K562 (cell line): ENCODE results near the gene DCHS2. TPM values are rescaled to one million over a fixed set of nuclear protein-coding genes. Genes with fewer than 3 reads are reported as not detected.

ENCODE experiments used
- ATAC-seq: fragments of 200-7000 bp; cut with Tn5 transposase; 3 replicates; pipeline ENCODE4 v1.9.1; 2020; ENCODE audit warnings: moderate library complexity
- BruUV-seq: library from RNA; stranded (reverse); fragments of 400-500 nt; replicated peaks from 2 replicates; lab custom pipeline; 2021; lab: Mats Ljungman, UMichigan
- CTCF ChIA-PET: fragments of 300-600 bp; formaldehyde crosslinking; extraction: SDS; loops from one replicate; lab custom pipeline; 2021; ENCODE audit warnings: low intra/inter-chr PET ratio; lab: Yijun Ruan, JAX
- POLR2A ChIA-PET: fragments of 300-600, 350-650 bp; sonication (Branson Sonifier 250); formaldehyde crosslinking; extraction: SDS; loops from one replicate; lab custom pipeline; 2021; ENCODE audit warnings: antibody characterized with exemption, inconsistent platforms; lab: Yijun Ruan, JAX
- DNase-seq, 4 experiments: peaks; one replicate each; pipeline versions ENCODE4 v3.0.0 to v3.0.0-alpha.2; 2011 to 2018; ENCODE audit warnings: low spot score in 3 of 4, mixed read lengths in 3 of 4; ENCODE audit errors: extremely low read depth in 1 of 4
- FAIRE-seq: peaks from 2 replicates; lab custom pipeline; 2011; peaks lifted over from hg19 to GRCh38; lab: Jason Lieb, UNC
- H2AFZ ChIP-seq: 2 replicates; pipeline ENCODE4 v1.6.0; 2011; ENCODE audit warnings: low read depth, low read length, control low read depth, inconsistent platforms
- H3K27ac ChIP-seq: fragments of 200-600 bp; 3 replicates; pipeline ENCODE4 v1.8.0; 2011; ENCODE audit warnings: low read depth, mild to moderate bottlenecking, control low read depth, inconsistent platforms, low read length, moderate library complexity, mixed read lengths; ENCODE audit errors: extremely low read depth
- H3K27me3 ChIP-seq, 2 experiments: fragments of 300-600 bp in 1 of 2; 2 replicates in 1 of 2; 3 replicates in 1 of 2; pipeline versions ENCODE4 v1.6.0 to v1.8.0; 2011; ENCODE audit warnings: inconsistent platforms in 2 of 2, low read length in 2 of 2, mild to moderate bottlenecking in 1 of 2, mixed read lengths in 1 of 2, moderate library complexity in 1 of 2; ENCODE audit not compliant: control insufficient read depth in 2 of 2, insufficient read depth in 2 of 2
- H3K36me3 ChIP-seq: fragments of 300-600 bp; 3 replicates; pipeline ENCODE4 v1.8.0; 2011; ENCODE audit warnings: mild to moderate bottlenecking, low read length, inconsistent platforms; ENCODE audit not compliant: control insufficient read depth, insufficient read depth
- H3K4me1 ChIP-seq, 2 experiments: fragments of 200-600 bp in 1 of 2; replicated peaks in 1 of 2; 2 replicates in 1 of 2; 3 replicates in 1 of 2; pipeline versions ENCODE4 v1.5.1 to v1.8.0; 2011; ENCODE audit warnings: inconsistent platforms in 2 of 2, low read length in 2 of 2, mild to moderate bottlenecking in 1 of 2, mixed read lengths in 1 of 2, moderate library complexity in 1 of 2; ENCODE audit not compliant: control insufficient read depth in 2 of 2, insufficient read depth in 2 of 2
- H3K4me2 ChIP-seq: 2 replicates; pipeline ENCODE4 v1.6.1; 2011; ENCODE audit warnings: low read length, control low read depth, inconsistent platforms, mixed read lengths; ENCODE audit not compliant: insufficient read depth
- H3K4me3 ChIP-seq: fragments of 200-600 bp; sonication (generic), shearing (Covaris generic); 2 replicates; pipeline ENCODE4 v1.5.1; 2016; ENCODE audit warnings: control low read depth, inconsistent platforms
- H3K79me2 ChIP-seq: fragments of 200-600 bp; 3 replicates; pipeline ENCODE4 v1.8.0; 2011; ENCODE audit warnings: low read length, inconsistent platforms; ENCODE audit not compliant: control insufficient read depth, insufficient read depth
- H3K9ac ChIP-seq, 2 experiments: 2 replicates each; pipeline versions ENCODE4 v1.6.0 to v1.6.1; 2011; ENCODE audit warnings: low read depth in 2 of 2, low read length in 2 of 2, control low read depth in 1 of 2, inconsistent platforms in 1 of 2, mild to moderate bottlenecking in 1 of 2, mixed read lengths in 1 of 2; ENCODE audit not compliant: insufficient read depth in 1 of 2
- H3K9me1 ChIP-seq: one replicate; pipeline ENCODE4 v1.6.0; 2011; ENCODE audit warnings: inconsistent platforms, mild to moderate bottlenecking, low read length, moderate library complexity; ENCODE audit not compliant: control insufficient read depth, insufficient read depth
- H3K9me3 ChIP-seq: replicated peaks from 2 replicates; pipeline ENCODE4 v1.5.1; 2011; ENCODE audit warnings: low read depth, low read length, inconsistent platforms; ENCODE audit not compliant: control insufficient read depth, insufficient read depth
- H4K20me1 ChIP-seq: replicated peaks from 2 replicates; pipeline ENCODE4 v1.6.1; 2011; ENCODE audit warnings: low read length, inconsistent platforms, mixed read lengths; ENCODE audit not compliant: control insufficient read depth, insufficient read depth
- C11orf30 ChIP-seq: fragments of 450-650 bp; IDR thresholded peaks from 2 replicates; pipeline ENCODE4 v1.6.1; 2016; ENCODE audit warnings: low read depth, mild to moderate bottlenecking
- CEBPB ChIP-seq: fragments of 450-650 bp; IDR thresholded peaks from 2 replicates; pipeline ENCODE4 v1.6.1; 2016; ENCODE audit warnings: missing genetic modification characterization, missing compliant biosample characterization
- CEBPG ChIP-seq, 3 experiments: fragments of 200-800 bp in 1 of 3; sonication (Bioruptor generic) in 1 of 3; sonication (generic) in 1 of 3; formaldehyde crosslinking in 1 of 3; IDR thresholded peaks in 2 of 3; conservative IDR thresholded peaks in 1 of 3; 2 replicates each; pipeline versions ENCODE4 v1.6.1 to v1.8.0; 2016 to 2022; ENCODE audit warnings: missing compliant biosample characterization in 2 of 3, missing genetic modification characterization in 2 of 3, mild to moderate bottlenecking in 1 of 3, missing genetic modification reagents in 1 of 3
- DPF2 ChIP-seq: fragments of 450-650 bp; IDR thresholded peaks from 2 replicates; pipeline ENCODE4 v1.6.1; 2016
- FIP1L1 ChIP-seq: fragments of 200-400 bp; formaldehyde crosslinking; IDR thresholded peaks from 2 replicates; pipeline ENCODE4 v1.6.1; 2018; ENCODE audit warnings: mild to moderate bottlenecking, low read depth, low read length; ENCODE audit not compliant: poor library complexity, severe bottlenecking
- MAFG ChIP-seq: fragments of 450-650 bp; conservative IDR thresholded peaks from 2 replicates; pipeline ENCODE4 v1.6.1; 2016; ENCODE audit warnings: missing genetic modification characterization, missing compliant biosample characterization
- MIER1 ChIP-seq: fragments of 450-650 bp; IDR thresholded peaks from 2 replicates; pipeline ENCODE4 v1.6.1; 2016; ENCODE audit warnings: antibody characterized with exemption, mild to moderate bottlenecking, low read depth
- NCOA2 ChIP-seq, 2 experiments: fragments of 450-650 bp; IDR thresholded peaks; 2 replicates each; pipeline ENCODE4 v1.6.1; 2018; ENCODE audit warnings: mild to moderate bottlenecking in 2 of 2, moderate library complexity in 1 of 2; ENCODE audit not compliant: partially characterized antibody in 2 of 2
- NFIC ChIP-seq: fragments of 450-650 bp; IDR thresholded peaks from 2 replicates; pipeline ENCODE4 v1.6.1; 2017; ENCODE audit warnings: mild to moderate bottlenecking, inconsistent platforms
- NFIX ChIP-seq: fragments of 250-450 bp; sonication (Bioruptor Pico); IDR thresholded peaks from 2 replicates; pipeline ENCODE4 v1.4.0; 2020; ENCODE audit warnings: low read depth, mild to moderate bottlenecking, moderate library complexity
- RAD21 ChIP-seq, 2 experiments: fragments of 250-450 bp in 1 of 2; fragments of 450-650 bp in 1 of 2; sonication (Bioruptor Pico) in 1 of 2; formaldehyde crosslinking in 1 of 2; IDR thresholded peaks in 1 of 2; conservative IDR thresholded peaks in 1 of 2; 2 replicates each; pipeline versions ENCODE4 v1.4.0 to v1.8.0; 2020 to 2022; ENCODE audit warnings: mild to moderate bottlenecking in 2 of 2, moderate library complexity in 1 of 2
- SMAD1 ChIP-seq: fragments of 150-350 bp; IDR thresholded peaks from 2 replicates; pipeline ENCODE4 v1.6.1; 2014; ENCODE audit warnings: low read length, low read depth; ENCODE audit not compliant: partially characterized antibody
- TRIM24 ChIP-seq, 2 experiments: fragments of 450-650 bp; IDR thresholded peaks; 2 replicates each; pipeline ENCODE4 v1.6.1; 2016
- ZNF316 ChIP-seq: fragments of 450-650 bp; IDR thresholded peaks from 2 replicates; pipeline ENCODE4 v1.6.1; 2016
- ZNF766 ChIP-seq: fragments of 200-800 bp; sonication (Bioruptor generic); conservative IDR thresholded peaks from 2 replicates; pipeline ENCODE4 v1.6.1; 2016; ENCODE audit warnings: missing genetic modification characterization, missing compliant biosample characterization
- WGBS: fragments of 100-300 bp; shearing (Covaris generic); methylation state at CpG from one replicate; pipeline ENCODE4 v1.1.6; 2016; ENCODE audit warnings: low coverage, mixed read lengths; ENCODE audit not compliant: insufficient coverage; ENCODE audit errors: missing lambda C conversion rate; 5-methylcytosine and 5-hydroxymethylcytosine counted together
- in situ Hi-C: fragments of 300-500 bp; cut with MboI; formaldehyde crosslinking; loops from 4 replicates; pipeline ENCODE4 v1.15.0; 2018; ENCODE audit warnings: inconsistent platforms, mixed read lengths
- intact Hi-C: fragments of 100-400 bp; cut with micrococcal nuclease; formaldehyde crosslinking; loops from 2 replicates; pipeline ENCODE4 v1.14.2; 2022
- polyA plus RNA-seq, 8 experiments: library from polyadenylated mRNA; depleted of rRNA in 4 of 8; stranded (reverse) in 5 of 8; unstranded in 3 of 8; fragments of >200 nt; fragmentation: Nextera tagmentation in 2 of 8; fragmentation: Illumina TruSeq in 1 of 8; extraction: Ambion mirVana in 2 of 8; extraction: Trizol in 1 of 8; gene quantifications; 2 replicates each; pipeline versions ENCODE4 v1.2.1 to v1.2.3, GENCODE V29; 2011 to 2014; ENCODE audit warnings: inconsistent platforms in 1 of 8, missing spikeins in 1 of 8
- total RNA-seq, 7 experiments: library from RNA; depleted of rRNA in 6 of 7; stranded (reverse); fragments of >200 nt in 6 of 7; fragmentation: Illumina TruSeq in 2 of 7; extraction: Trizol in 2 of 7; gene quantifications; 2 replicates each; pipeline versions ENCODE4 v1.2.1 to v1.2.3, GENCODE V29; 2011 to 2021; ENCODE audit warnings: low replicate concordance in 1 of 7

DCHS2 gene
- total and polyA plus RNA-seq, 9 of the 15 experiments (the other 6 are each of a cell fraction or from before 2014, with no cell fraction given) = 0.49 to 7.1 (median 5.3) TPM

- Histone ChIP-seq H3K4me3 (no peak overlapping the region), H3K27ac (no peak overlapping the region; the same call in 2 of the 3 replicates), H4K20me1 (no peaks in the 10 kb centered on the region), H3K4me1 (peaks cover 13 to 48% of the 10 kb centered on the region in 2 experiments), H3K79me2 (peaks cover 42% of the 10 kb centered on the region), H3K9me1 (no peaks in the 10 kb centered on the region), H2AFZ (no peak overlapping the region), H3K9ac (no peak overlapping the region), H3K4me2 (no peak overlapping the region), H3K36me3 (no peaks in the 10 kb centered on the region), H3K27me3 (no peaks in the 10 kb centered on the region), H3K9me3 (no peaks in the 10 kb centered on the region)
- WGBS = 11% methylated on average over 1 of the region's 1 CpG
- in situ Hi-C loops = no loop called here
- no peak for ATAC-seq
- BruUV-seq = no TSS peak
- intact Hi-C loops = no loop called here
- DNase-seq = no peak
- TF ChIP-seq C11orf30 (peak; percentile 79), MAFG (tag) (peak; percentile 66), ZNF316 (peak; percentile 88), DPF2 (0 out of 2 replicates have a peak, but pooled peaks have one; percentile 16), FIP1L1 (no peak)
- ChIA-PET CTCF (no interaction called here), POLR2A (interaction anchor here (0.7 kb wide), 1 partner anchor 18 kb away, joined by 3 read pairs; no protein-coding TSS in a partner anchor)
- FAIRE-seq = no peak
Observed at GRCh38 chr4:154441124-154441523, 50.5 kb downstream of the DCHS2 start.

GRCh38 chr4:154439224-154439623 is 52.4 kb downstream of the DCHS2 start:
- no TSS peak for BruUV-seq
- TF ChIP-seq NFIX (CRISPR knock-in tag) = peak; percentile 100
- peak in 1 of 2 experiments; percentile 64 for TF ChIP-seq NCOA2 (IDR thresholded peaks at IDR 0.05; ENCODE audit: partially characterized antibody in 2 of 2)
- peak in 1 of 2 experiments; percentile 8; a peak in 1 of 4 replicates for TF ChIP-seq RAD21 (CRISPR knock-in tag; conservative IDR thresholded peaks at IDR 0.05 in 1 of 2, IDR thresholded peaks at IDR 0.05 in 1 of 2)
- TF ChIP-seq ZNF766 (CRISPR knock-in tag) = no peak
- TF ChIP-seq NFIC = peak; percentile 100
- TF ChIP-seq SMAD1 = peak; percentile 85
- TF ChIP-seq TRIM24 (IDR thresholded peaks at IDR 0.05) = peak in 1 of 2 experiments; percentile 18; a peak in 1 of 4 replicates
- TF ChIP-seq CEBPB (tag) = peak; percentile 50; the same call in 1 of the 2 replicates
- TF ChIP-seq CEBPG (CRISPR knock-in tag; IDR thresholded peaks at IDR 0.05) = no peak
- peak in 1 of 2 experiments; percentile 55; a peak in 2 of 4 replicates for TF ChIP-seq CEBPG (tag; conservative IDR thresholded peaks at IDR 0.05 in 1 of 2, IDR thresholded peaks at IDR 0.05 in 1 of 2)
- no peak for TF ChIP-seq MIER1
- H3K4me2 ChIP-seq = no peak overlapping the region
- H4K20me1 ChIP-seq = no peaks in the 10 kb centered on the region
- peaks cover 0 to 33% of the 10 kb centered on the region in 2 experiments for H3K4me1 ChIP-seq
- in situ Hi-C loops (no loop called here), intact Hi-C loops (no loop called here)
- H3K4me3 ChIP-seq = no peak overlapping the region
- POLR2A ChIA-PET = interaction anchor here (0.8 to 1.4 kb wide), 2 partner anchors 9 to 22 kb away, joined by 3 read pairs; no protein-coding TSS in a partner anchor
- no peak overlapping the region for H3K9ac ChIP-seq
- no peak for DNase-seq
- H3K9me3 ChIP-seq = no peaks in the 10 kb centered on the region
- no peak overlapping the region for H2AFZ ChIP-seq
- H3K27ac ChIP-seq = no peak overlapping the region
- no peak for FAIRE-seq
- H3K36me3 ChIP-seq = no peaks in the 10 kb centered on the region
- CTCF ChIA-PET = no interaction called here
- no peaks in the 10 kb centered on the region for H3K9me1 ChIP-seq
- no peaks in the 10 kb centered on the region for H3K27me3 ChIP-seq
- ATAC-seq = no peak
- H3K79me2 ChIP-seq = peaks cover 35% of the 10 kb centered on the region; the same call in 2 of the 3 replicates
- 17% methylated on average over 1 of the region's 1 CpG for WGBS
